Mucosa of rectum (tissue), 2 donors: ENCODE results near the gene NFIX.

Experiments
- H3K27ac ChIP-seq, 2 donors: one replicate each; pipeline ENCODE4 v1.7.0; 2013; ENCODE audit warnings: inconsistent platforms in 2 of 2, low read depth in 2 of 2, low read length in 2 of 2
- H3K27me3 ChIP-seq, 2 donors: one replicate each; pipeline ENCODE4 v1.7.0; 2013; ENCODE audit warnings: low read length in 2 of 2; ENCODE audit not compliant: control insufficient read depth in 2 of 2, insufficient read depth in 2 of 2
- H3K36me3 ChIP-seq, 2 donors: one replicate each; pipeline ENCODE4 v1.7.0; 2013; ENCODE audit warnings: low read length in 2 of 2; ENCODE audit not compliant: control insufficient read depth in 2 of 2, insufficient read depth in 2 of 2
- H3K4me1 ChIP-seq, 2 donors: one replicate each; pipeline ENCODE4 v1.7.0; 2013; ENCODE audit warnings: low read length in 2 of 2, mild to moderate bottlenecking in 1 of 2; ENCODE audit not compliant: control insufficient read depth in 2 of 2, insufficient read depth in 2 of 2
- H3K4me3 ChIP-seq, 2 donors: one replicate each; pipeline ENCODE4 v1.7.0; 2013; ENCODE audit warnings: low read length in 2 of 2
- H3K9ac ChIP-seq, 2 donors: one replicate each; pipeline ENCODE4 v1.7.0; 2013; ENCODE audit warnings: low read length in 2 of 2, low read depth in 1 of 2, mild to moderate bottlenecking in 1 of 2
- H3K9me3 ChIP-seq, 2 donors: one replicate each; pipeline ENCODE4 v1.7.0; 2013; ENCODE audit warnings: low read length in 2 of 2; ENCODE audit not compliant: control insufficient read depth in 2 of 2
- donor health status: healthy.
- donor health status: Normal muscosa, but diverticular disease.

NFIX gene

DNA sequence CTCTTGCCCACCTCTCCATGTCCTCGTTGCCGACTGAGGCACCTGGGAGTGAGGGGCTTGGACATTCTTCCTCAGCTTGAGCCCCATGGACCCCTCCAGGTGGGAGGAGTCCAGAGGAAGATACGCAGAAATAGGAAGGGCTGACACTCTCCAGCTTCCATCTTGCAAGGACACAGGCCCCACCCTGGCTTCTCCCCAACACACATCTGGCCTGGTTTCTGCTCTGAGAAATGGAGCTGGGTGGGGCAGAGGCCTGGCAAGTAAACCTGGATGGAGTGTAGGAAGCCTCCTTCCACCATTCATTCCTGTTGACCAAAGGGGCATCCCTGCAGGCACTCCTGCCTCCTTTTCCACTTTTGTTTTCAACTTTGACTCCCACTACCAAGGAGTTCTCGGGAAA lies 50.5 kb downstream of the NFIX start:
- Histone ChIP-seq H3K36me3 (peaks cover 0 to 6% of the 10 kb centered on the region in 2 donors), H3K4me1 (peaks cover 3 to 5% of the 10 kb centered on the region in 2 donors), H3K27ac (no peak overlapping the region), H3K9me3 (no peaks in the 10 kb centered on the region), H3K9ac (no peak overlapping the region), H3K4me3 (no peak overlapping the region), H3K27me3 (no peaks in the 10 kb centered on the region)

DNA sequence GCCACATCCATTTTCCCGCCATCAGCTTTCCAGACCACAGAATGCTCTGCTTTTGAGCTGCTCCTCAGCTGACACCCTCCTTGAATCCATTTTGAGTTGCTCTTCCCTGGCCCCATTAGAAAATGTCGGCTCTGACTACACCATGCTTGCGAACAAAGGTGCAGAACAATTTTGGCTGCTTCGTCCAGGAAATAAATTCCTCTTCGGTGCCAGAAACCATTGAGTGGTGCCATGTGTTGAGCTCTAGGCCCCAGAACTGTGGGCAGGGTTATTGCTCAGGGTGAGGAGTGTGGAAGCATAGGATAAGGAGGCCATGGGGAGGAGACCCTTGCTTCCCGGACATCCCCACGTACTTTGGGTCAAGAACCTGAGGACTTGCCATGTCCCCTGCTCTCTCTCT lies 52.1 kb downstream of the NFIX start:
- Histone ChIP-seq H3K4me3 (no peak overlapping the region), H3K9ac (no peak overlapping the region), H3K36me3 (peaks cover 0 to 6% of the 10 kb centered on the region in 2 donors), H3K4me1 (peaks cover 17 to 18% of the 10 kb centered on the region in 2 donors), H3K27me3 (no peaks in the 10 kb centered on the region), H3K27ac (no peak overlapping the region), H3K9me3 (no peaks in the 10 kb centered on the region)

GRCh38 chr19:13050274-13050673 lies 55.0 kb downstream of the NFIX start:
- no peak overlapping the region for H3K9ac ChIP-seq
- H3K4me1 ChIP-seq: peaks cover 37 to 43% of the 10 kb centered on the region in 2 donors
- H3K27me3 ChIP-seq: no peaks in the 10 kb centered on the region
- H3K36me3 ChIP-seq: peaks cover 0 to 4% of the 10 kb centered on the region in 2 donors
- no peak overlapping the region for H3K4me3 ChIP-seq
- no peak overlapping the region for H3K27ac ChIP-seq
- H3K9me3 ChIP-seq: no peaks in the 10 kb centered on the region

DNA sequence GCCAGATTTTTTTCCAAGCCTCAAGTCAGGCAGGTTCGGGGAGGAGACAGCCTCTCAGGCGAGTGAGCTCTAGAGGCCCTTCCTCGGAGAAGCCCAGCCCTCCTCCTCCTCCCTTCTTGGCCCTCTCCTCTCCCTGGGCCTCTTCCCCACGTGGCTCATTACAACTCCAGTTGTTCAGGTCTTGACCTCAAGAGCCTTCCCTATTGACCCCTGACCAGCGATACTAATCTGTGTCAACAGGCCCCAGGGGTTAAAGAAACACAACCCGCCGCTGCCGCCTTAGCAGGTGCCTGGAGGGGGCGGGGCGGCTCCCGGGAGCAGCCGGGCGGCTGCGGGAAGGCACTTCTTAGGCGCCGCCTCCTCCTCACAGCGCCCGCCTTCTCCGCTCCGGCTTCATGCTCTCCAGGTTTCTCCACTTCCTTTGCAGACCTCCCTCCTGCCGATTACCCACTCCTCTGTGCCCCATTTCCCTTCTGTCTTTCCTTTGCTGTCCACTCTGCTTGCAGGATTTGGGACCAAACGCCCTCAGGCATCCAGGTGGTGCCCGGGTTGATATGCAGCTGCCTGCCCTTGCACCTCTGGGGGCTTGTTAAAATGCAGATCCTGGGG lies 56.4 kb downstream of the NFIX start:
- peak overlapping the region; percentile 17 to 54 for H3K4me3 ChIP-seq
- no peaks in the 10 kb centered on the region for H3K9me3 ChIP-seq
- peaks cover 0 to 2% of the 10 kb centered on the region in 2 donors for H3K36me3 ChIP-seq
- H3K27me3 ChIP-seq: no peaks in the 10 kb centered on the region
- H3K9ac ChIP-seq: peak overlapping the region; percentile 24 to 36
- H3K27ac ChIP-seq: peak overlapping the region; percentile 30 to 44
- peaks cover 45 to 57% of the 10 kb centered on the region in 2 donors for H3K4me1 ChIP-seq

- Histone ChIP-seq H3K27ac (peak overlapping the region; percentile 11 to 87), H3K36me3 (no peaks in the 10 kb centered on the region), H3K4me3 (no peak overlapping the region), H3K9me3 (no peaks in the 10 kb centered on the region), H3K9ac (no peak overlapping the region), H3K27me3 (no peaks in the 10 kb centered on the region), H3K4me1 (peaks cover 52 to 67% of the 10 kb centered on the region in 2 donors)
These were observed 57.3 kb downstream of the NFIX start for GRCh38 chr19:13052447-13053175.

DNA sequence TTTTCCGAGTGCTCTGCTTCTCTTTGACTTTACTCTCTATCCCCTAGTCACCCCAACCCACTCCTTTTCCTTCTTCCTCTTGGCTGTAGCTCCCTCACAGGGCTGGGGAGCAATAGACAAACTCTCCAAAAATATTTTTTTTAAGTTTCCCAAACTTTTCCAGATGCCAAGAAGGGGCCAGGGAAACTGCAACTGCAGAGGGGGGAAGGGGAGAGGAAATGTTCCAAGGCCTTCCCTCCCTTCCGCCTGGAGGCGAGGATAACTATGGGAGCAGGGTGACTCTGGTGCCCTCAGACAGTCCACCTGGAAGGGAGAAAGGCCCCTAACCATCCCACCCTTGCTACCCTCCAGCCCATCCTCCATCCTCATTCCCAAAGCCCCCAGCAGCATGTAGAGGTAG lies 58.0 kb downstream of the NFIX start:
- no peak overlapping the region for H3K9ac ChIP-seq
- H3K4me3 ChIP-seq: no peak overlapping the region

GRCh38 chr19:13053761-13054625 lies 58.7 kb downstream of the NFIX start:
- Histone ChIP-seq H3K9ac (peak overlapping the region; percentile 26 to 49), H3K4me1 (peaks cover 58 to 72% of the 10 kb centered on the region in 2 donors), H3K27ac (peak overlapping the region; percentile 77 to 87), H3K27me3 (no peaks in the 10 kb centered on the region), H3K36me3 (no peaks in the 10 kb centered on the region), H3K4me3 (no peak overlapping the region), H3K9me3 (no peaks in the 10 kb centered on the region)

More for the DNA sequence above, 58.0 kb downstream of the NFIX start:
- Histone ChIP-seq H3K36me3 (no peaks in the 10 kb centered on the region), H3K27me3 (no peaks in the 10 kb centered on the region), H3K9me3 (no peaks in the 10 kb centered on the region), H3K27ac (peak overlapping the region; percentile 77 to 87), H3K4me1 (peaks cover 58 to 72% of the 10 kb centered on the region in 2 donors)

GRCh38 chr19:13054626-13055212 lies 59.4 kb downstream of the NFIX start:
- Histone ChIP-seq H3K4me3 (no peak overlapping the region), H3K27ac (peak overlapping the region; percentile 77 to 87), H3K9me3 (no peaks in the 10 kb centered on the region), H3K4me1 (peaks cover 58 to 76% of the 10 kb centered on the region in 2 donors), H3K36me3 (no peaks in the 10 kb centered on the region), H3K9ac (peak overlapping the region in 1 of 2 donors; percentile 26), H3K27me3 (no peaks in the 10 kb centered on the region)

GRCh38 chr19:13055213-13056051 lies 60.2 kb downstream of the NFIX start:
- H3K27ac ChIP-seq: peak overlapping the region; percentile 77 to 87
- no peaks in the 10 kb centered on the region for H3K27me3 ChIP-seq
- peak overlapping the region in 1 of 2 donors; percentile 53 for H3K9ac ChIP-seq
- H3K4me3 ChIP-seq: peak overlapping the region in 1 of 2 donors; percentile 2
- H3K36me3 ChIP-seq: no peaks in the 10 kb centered on the region
- H3K4me1 ChIP-seq: peaks cover 62 to 80% of the 10 kb centered on the region in 2 donors
- H3K9me3 ChIP-seq: no peaks in the 10 kb centered on the region
